Transverse colon (tissue), 4 donors: ENCODE measurements around the gene LMO2.
"Not testable (repeated sequence)": the region's sequence is repeated elsewhere in the genome, so short reads cannot be mapped to it uniquely, and the experiment has no call there.

Experiments used
- CTCF ChIP-seq, 5 experiments: fragments of 200-600 bp in 3 of 5; fragments of 450-650 bp in 2 of 5; sonication (generic) in 3 of 5; IDR thresholded peaks; 1 replicate in 2 of 5; 2 replicates in 3 of 5; pipeline ENCODE4 v1.5.1; 2016 to 2017; ENCODE audit warnings: antibody characterized with exemption in 5 of 5, inconsistent platforms in 3 of 5, mild to moderate bottlenecking in 2 of 5, moderate library complexity in 1 of 5
- EP300 ChIP-seq: sonication (generic); formaldehyde crosslinking; IDR thresholded peaks from one replicate; pipeline ENCODE4 v1.6.1; 2017; ENCODE audit warnings: antibody characterized with exemption, low read depth
- POLR2AphosphoS5 ChIP-seq, 3 donors: sonication (generic); formaldehyde crosslinking; IDR thresholded peaks; one replicate each; pipeline ENCODE4 v1.6.1; 2016; ENCODE audit warnings: antibody characterized with exemption in 3 of 3

- not testable (repeated sequence) for TF ChIP-seq CTCF (IDR thresholded peaks at IDR 0.05); POLR2AphosphoS5 (IDR thresholded peaks at IDR 0.05); EP300
Measured at GRCh38 chr11:33931739-33932366, 40.0 kb upstream of the LMO2 start.
